Panc1 (cell line): Measurements from ENCODE around the gene TTLL6.

ENCODE experiments used
- POLR2AphosphoS5 ChIP-seq: IDR thresholded peaks from 2 replicates; pipeline ENCODE4 v1.6.1; 2012; ENCODE audit warnings: mild to moderate bottlenecking, low read depth, low read length, moderate library complexity
- TCF7L2 ChIP-seq: IDR thresholded peaks from 2 replicates; pipeline ENCODE4 v1.6.1; 2011; ENCODE audit warnings: mild to moderate bottlenecking, low read depth, low read length, inconsistent platforms
- TF ChIP-seq, protein P1 (sequence below): fragments of 450-650 bp; IDR thresholded peaks from 2 replicates; pipeline ENCODE4 v1.5.1; 2017; ENCODE audit warnings: mild to moderate bottlenecking

DNA sequence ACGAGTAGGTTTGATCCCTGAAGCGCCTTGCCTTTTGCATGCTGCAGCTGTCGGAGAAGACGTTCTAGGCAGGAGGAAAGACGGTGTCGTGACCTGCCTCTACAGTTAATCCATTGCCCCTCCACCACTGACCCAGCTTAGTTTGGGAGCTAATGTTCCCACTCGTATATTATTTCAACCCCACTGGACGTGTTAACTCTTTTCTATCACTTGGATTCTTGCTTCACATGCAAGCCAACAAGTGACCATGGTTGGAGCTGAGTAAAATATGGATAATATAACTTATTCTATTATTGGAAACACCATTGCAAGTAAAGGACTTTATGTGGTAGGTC, 14.5 kb upstream of the TTLL6 start:
- TF ChIP-seq TCF7L2 (no peak), POLR2AphosphoS5 (no peak)
- TF ChIP-seq, protein P1, sequence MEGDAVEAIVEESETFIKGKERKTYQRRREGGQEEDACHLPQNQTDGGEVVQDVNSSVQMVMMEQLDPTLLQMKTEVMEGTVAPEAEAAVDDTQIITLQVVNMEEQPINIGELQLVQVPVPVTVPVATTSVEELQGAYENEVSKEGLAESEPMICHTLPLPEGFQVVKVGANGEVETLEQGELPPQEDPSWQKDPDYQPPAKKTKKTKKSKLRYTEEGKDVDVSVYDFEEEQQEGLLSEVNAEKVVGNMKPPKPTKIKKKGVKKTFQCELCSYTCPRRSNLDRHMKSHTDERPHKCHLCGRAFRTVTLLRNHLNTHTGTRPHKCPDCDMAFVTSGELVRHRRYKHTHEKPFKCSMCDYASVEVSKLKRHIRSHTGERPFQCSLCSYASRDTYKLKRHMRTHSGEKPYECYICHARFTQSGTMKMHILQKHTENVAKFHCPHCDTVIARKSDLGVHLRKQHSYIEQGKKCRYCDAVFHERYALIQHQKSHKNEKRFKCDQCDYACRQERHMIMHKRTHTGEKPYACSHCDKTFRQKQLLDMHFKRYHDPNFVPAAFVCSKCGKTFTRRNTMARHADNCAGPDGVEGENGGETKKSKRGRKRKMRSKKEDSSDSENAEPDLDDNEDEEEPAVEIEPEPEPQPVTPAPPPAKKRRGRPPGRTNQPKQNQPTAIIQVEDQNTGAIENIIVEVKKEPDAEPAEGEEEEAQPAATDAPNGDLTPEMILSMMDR: no peak
